Trophoblast cell (in vitro differentiated cells and primary cell): ENCODE results near the gene KIF21A.

Experiments used
- DNase-seq, 2 donors: peaks; one replicate each; pipeline ENCODE4 v3.0.0-alpha.2; 2016
- H2AFZ ChIP-seq: 2 replicates; pipeline ENCODE4 v1.6.1; 2013; ENCODE audit warnings: low read length, moderate library complexity, mild to moderate bottlenecking; ENCODE audit not compliant: insufficient read depth, poor library complexity
- H2AK5ac ChIP-seq: 2 replicates; pipeline ENCODE4 v1.6.1; 2013; ENCODE audit warnings: mild to moderate bottlenecking, low read length
- H2BK120ac ChIP-seq: 2 replicates; pipeline ENCODE4 v1.6.1; 2013; ENCODE audit warnings: low read length, mild to moderate bottlenecking, moderate library complexity; ENCODE audit not compliant: insufficient read depth, poor library complexity
- H2BK12ac ChIP-seq: 2 replicates; pipeline ENCODE4 v1.6.1; 2013; ENCODE audit warnings: mild to moderate bottlenecking, low read length, moderate library complexity
- H2BK5ac ChIP-seq: 2 replicates; pipeline ENCODE4 v1.6.1; 2013; ENCODE audit warnings: low read length, low read depth, moderate library complexity, mild to moderate bottlenecking; ENCODE audit not compliant: poor library complexity
- H3K14ac ChIP-seq: 2 replicates; pipeline ENCODE4 v1.6.1; 2013; ENCODE audit warnings: mild to moderate bottlenecking, low read length
- H3K18ac ChIP-seq: 2 replicates; pipeline ENCODE4 v1.6.1; 2013; ENCODE audit warnings: mild to moderate bottlenecking, low read length
- H3K23ac ChIP-seq: 2 replicates; pipeline ENCODE4 v1.6.1; 2013; ENCODE audit warnings: low read length
- H3K27ac ChIP-seq: 2 replicates; pipeline ENCODE4 v1.5.1; 2013; ENCODE audit warnings: low read depth, mild to moderate bottlenecking, inconsistent platforms, low read length, moderate library complexity
- H3K27me3 ChIP-seq: 2 replicates; pipeline ENCODE4 v1.6.1; 2013; ENCODE audit warnings: inconsistent platforms, mild to moderate bottlenecking, low read length, moderate library complexity; ENCODE audit not compliant: insufficient read depth
- H3K36me3 ChIP-seq, 2 experiments: 1 replicate in 1 of 2; 2 replicates in 1 of 2; pipeline ENCODE4 v1.6.1; 2013; ENCODE audit warnings: low read length in 2 of 2, mild to moderate bottlenecking in 2 of 2, moderate library complexity in 1 of 2; ENCODE audit not compliant: insufficient read depth in 2 of 2, control insufficient read depth in 1 of 2
- H3K4ac ChIP-seq: 2 replicates; pipeline ENCODE4 v1.6.1; 2013; ENCODE audit warnings: low read depth, mild to moderate bottlenecking, low read length, moderate library complexity
- H3K4me1 ChIP-seq, 2 experiments: 1 replicate in 1 of 2; 2 replicates in 1 of 2; pipeline ENCODE4 v1.6.1; 2013; ENCODE audit warnings: low read length in 2 of 2, mild to moderate bottlenecking in 2 of 2, moderate library complexity in 1 of 2; ENCODE audit not compliant: insufficient read depth in 2 of 2, control insufficient read depth in 1 of 2
- H3K4me2 ChIP-seq: 2 replicates; pipeline ENCODE4 v1.6.1; 2013; ENCODE audit warnings: inconsistent platforms, mild to moderate bottlenecking, low read length, moderate library complexity
- H3K4me3 ChIP-seq: 2 replicates; pipeline ENCODE4 v1.5.1; 2013; ENCODE audit warnings: mild to moderate bottlenecking, low read depth, low read length, inconsistent platforms
- H3K79me1 ChIP-seq: one replicate; pipeline ENCODE4 v1.6.1; 2013; ENCODE audit warnings: low read length
- H3K79me2 ChIP-seq: 2 replicates; pipeline ENCODE4 v1.6.1; 2013; ENCODE audit warnings: low read length, mild to moderate bottlenecking; ENCODE audit not compliant: control insufficient read depth, insufficient read depth, poor library complexity
- H3K9ac ChIP-seq: 2 replicates; pipeline ENCODE4 v1.6.1; 2013; ENCODE audit warnings: mild to moderate bottlenecking, low read length
- H3K9me3 ChIP-seq: 2 replicates; pipeline ENCODE4 v1.6.1; 2013; ENCODE audit warnings: low read depth, mild to moderate bottlenecking, control low read depth, inconsistent platforms, low read length; ENCODE audit not compliant: insufficient read depth
- H4K12ac ChIP-seq: 2 replicates; pipeline ENCODE4 v1.6.1; 2013; ENCODE audit warnings: low read depth, mild to moderate bottlenecking, low read length, moderate library complexity
- H4K8ac ChIP-seq: 2 replicates; pipeline ENCODE4 v1.6.1; 2013; ENCODE audit warnings: low read depth, mild to moderate bottlenecking, low read length, moderate library complexity
- H4K91ac ChIP-seq: one replicate; pipeline ENCODE4 v1.6.1; 2013; ENCODE audit warnings: low read depth, mild to moderate bottlenecking, low read length, moderate library complexity
- WGBS: extraction: QIAGEN DNeasy Blood & Tissue Kit; methylation state at CpG from one replicate; pipeline ENCODE4 v1.1.7; 2013; ENCODE audit warnings: missing lambda C conversion rate; ENCODE audit not compliant: insufficient read length, insufficient coverage; ENCODE audit errors: extremely low coverage; 5-methylcytosine and 5-hydroxymethylcytosine counted together

Gene KIF21A

GRCh38 chr12:39467432-39467870, 24.5 kb upstream of the KIF21A start:
- H3K79me1 ChIP-seq, result no peaks in the 10 kb centered on the region
- H3K9ac ChIP-seq, result no peak overlapping the region
- no peak overlapping the region for H3K23ac ChIP-seq
- H2AK5ac ChIP-seq, result no peak overlapping the region
- H2BK5ac ChIP-seq, result no peak overlapping the region
- H4K91ac ChIP-seq, result no peak overlapping the region
- no peaks in the 10 kb centered on the region for H3K36me3 ChIP-seq
- no peak overlapping the region for H2BK12ac ChIP-seq
- no peaks in the 10 kb centered on the region for H3K79me2 ChIP-seq
- H3K27ac ChIP-seq, result no peak overlapping the region
- no peak overlapping the region for H4K8ac ChIP-seq
- H3K9me3 ChIP-seq, result peaks cover 1% of the 10 kb centered on the region
- H2BK120ac ChIP-seq, result no peak overlapping the region
- no peak overlapping the region for H3K4ac ChIP-seq
- no peaks in the 10 kb centered on the region for H3K4me1 ChIP-seq
- no peak overlapping the region for H3K4me2 ChIP-seq
- H3K18ac ChIP-seq, result no peak overlapping the region
- no peaks in the 10 kb centered on the region for H3K27me3 ChIP-seq
- peak in 1 of 2 donors; percentile 17 for DNase-seq
- H3K4me3 ChIP-seq, result no peak overlapping the region
- no peak overlapping the region for H3K14ac ChIP-seq
- H2AFZ ChIP-seq, result no peak overlapping the region
- H4K12ac ChIP-seq, result no peak overlapping the region

GRCh38 chr12:39464976-39465695, 22.2 kb upstream of the KIF21A start:
- no peak overlapping the region for H3K4me3 ChIP-seq
- H3K4me2 ChIP-seq, result no peak overlapping the region
- no peak overlapping the region for H2BK120ac ChIP-seq
- H3K4me1 ChIP-seq, result no peaks in the 10 kb centered on the region
- no CpG with 5 or more reads among the region's 5 CpGs for WGBS
- H3K27ac ChIP-seq, result no peak overlapping the region
- no peaks in the 10 kb centered on the region for H3K79me1 ChIP-seq
- peaks cover 1% of the 10 kb centered on the region for H3K9me3 ChIP-seq
- H4K8ac ChIP-seq, result no peak overlapping the region
- no peak overlapping the region for H3K14ac ChIP-seq
- no peak overlapping the region for H3K18ac ChIP-seq
- H2BK12ac ChIP-seq, result no peak overlapping the region
- H2BK5ac ChIP-seq, result no peak overlapping the region
- no peak overlapping the region for H3K4ac ChIP-seq
- H3K79me2 ChIP-seq, result no peaks in the 10 kb centered on the region
- no peak overlapping the region for H4K91ac ChIP-seq
- no peak overlapping the region for H4K12ac ChIP-seq
- no peak for DNase-seq
- H3K23ac ChIP-seq, result no peak overlapping the region
- no peak overlapping the region for H2AFZ ChIP-seq
- no peaks in the 10 kb centered on the region for H3K36me3 ChIP-seq
- no peaks in the 10 kb centered on the region for H3K27me3 ChIP-seq
- H3K9ac ChIP-seq, result no peak overlapping the region
- H2AK5ac ChIP-seq, result no peak overlapping the region

- no peak overlapping the region for H2AFZ ChIP-seq
- no peak overlapping the region for H3K9ac ChIP-seq
- H3K4me1 ChIP-seq, result no peaks in the 10 kb centered on the region
- no peak overlapping the region for H3K4me2 ChIP-seq
- H4K12ac ChIP-seq, result no peak overlapping the region
- H3K27ac ChIP-seq, result no peak overlapping the region
- no CpG with 5 or more reads among the region's 1 CpG for WGBS
- H2BK120ac ChIP-seq, result no peak overlapping the region
- H3K9me3 ChIP-seq, result no peaks in the 10 kb centered on the region
- no peak overlapping the region for H3K4ac ChIP-seq
- H2BK5ac ChIP-seq, result no peak overlapping the region
- no peak overlapping the region for H4K91ac ChIP-seq
- DNase-seq, result no peak
- no peak overlapping the region for H3K14ac ChIP-seq
- H2BK12ac ChIP-seq, result no peak overlapping the region
- H2AK5ac ChIP-seq, result no peak overlapping the region
- no peaks in the 10 kb centered on the region for H3K79me2 ChIP-seq
- no peaks in the 10 kb centered on the region for H3K79me1 ChIP-seq
- no peak overlapping the region for H3K4me3 ChIP-seq
- H3K27me3 ChIP-seq, result no peaks in the 10 kb centered on the region
- no peaks in the 10 kb centered on the region for H3K36me3 ChIP-seq
- no peak overlapping the region for H3K23ac ChIP-seq
- no peak overlapping the region for H3K18ac ChIP-seq
- H4K8ac ChIP-seq, result no peak overlapping the region
Observed at GRCh38 chr12:39461059-39461458, 18.1 kb upstream of the KIF21A start.

GRCh38 chr12:39459027-39459434, 16.1 kb upstream of the KIF21A start:
- H3K79me2 ChIP-seq, result no peaks in the 10 kb centered on the region
- H3K14ac ChIP-seq, result no peak overlapping the region
- H3K23ac ChIP-seq, result no peak overlapping the region
- no peak overlapping the region for H3K18ac ChIP-seq
- no peaks in the 10 kb centered on the region for H3K27me3 ChIP-seq
- no peak overlapping the region for H4K91ac ChIP-seq
- no peak overlapping the region for H4K12ac ChIP-seq
- no peak overlapping the region for H4K8ac ChIP-seq
- WGBS, result no CpG with 5 or more reads among the region's 7 CpGs
- no peaks in the 10 kb centered on the region for H3K79me1 ChIP-seq
- no peak overlapping the region for H3K4me3 ChIP-seq
- no peak overlapping the region for H2BK120ac ChIP-seq
- H3K4ac ChIP-seq, result no peak overlapping the region
- peak overlapping the region; percentile 5 for H2BK5ac ChIP-seq
- no peak overlapping the region for H3K4me2 ChIP-seq
- H3K4me1 ChIP-seq, result no peaks in the 10 kb centered on the region
- no peak overlapping the region for H2BK12ac ChIP-seq
- peak in 1 of 2 donors; percentile 30 for DNase-seq
- H3K27ac ChIP-seq, result no peak overlapping the region
- H3K36me3 ChIP-seq, result no peaks in the 10 kb centered on the region
- H3K9me3 ChIP-seq, result no peaks in the 10 kb centered on the region
- H3K9ac ChIP-seq, result no peak overlapping the region
- no peak overlapping the region for H2AK5ac ChIP-seq
- H2AFZ ChIP-seq, result no peak overlapping the region
